HG03378 (cell line): ENCODE results near the gene FBN3.
"Not testable (repeated sequence)": the region's sequence is repeated elsewhere in the genome, so short reads cannot be mapped to it uniquely, and the experiment has no call there.

Experiments
- ATAC-seq: cut with Tn5 transposase; IDR thresholded peaks from one replicate; pipeline ENCODE4 v1.9.1; 2021; ENCODE audit warnings: mild to moderate bottlenecking, moderate library complexity; ENCODE audit not compliant: unreplicated experiment

The FBN3 gene

DNA sequence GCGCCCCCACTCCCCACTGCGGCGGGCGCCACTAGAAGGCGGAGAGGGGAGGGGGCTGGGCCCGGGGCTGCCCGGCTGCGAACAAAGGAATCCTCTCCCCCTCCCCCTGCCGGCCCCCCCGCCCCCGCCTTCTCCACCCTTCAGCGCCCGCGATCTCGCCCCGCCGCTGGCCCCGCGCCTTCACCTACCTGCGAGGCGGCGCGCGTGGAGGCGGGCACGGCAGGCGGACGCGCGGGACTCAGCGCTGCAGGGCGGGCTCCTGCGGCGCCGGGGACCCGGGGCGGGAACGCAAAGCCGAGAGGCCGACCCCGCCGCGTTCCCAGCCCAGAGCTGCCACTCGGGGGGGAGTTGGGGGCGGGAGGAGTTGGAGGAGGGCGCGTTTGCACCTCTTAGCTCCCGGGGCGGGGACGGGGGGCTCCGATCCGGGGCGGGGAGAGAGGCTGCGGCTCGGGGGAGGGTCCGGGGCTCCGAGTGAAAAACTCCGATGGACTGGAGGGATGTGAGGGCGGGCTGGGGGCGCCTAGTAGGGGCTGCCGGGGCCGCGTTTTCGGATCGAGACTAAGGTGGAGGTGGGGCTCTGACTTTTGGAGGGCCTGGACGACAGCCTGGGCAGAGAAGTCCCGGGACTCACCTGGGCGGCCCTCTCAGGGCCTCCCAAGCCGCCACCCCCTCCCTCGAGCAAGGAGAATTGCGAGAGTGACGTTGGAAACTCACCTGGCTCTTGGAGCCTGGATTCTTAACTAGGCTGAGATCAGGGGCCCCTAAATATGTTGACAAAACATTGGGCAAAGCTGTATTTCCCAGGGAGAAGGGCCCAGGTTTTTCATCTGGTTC, at the start of gene FBN3:
Gene FBN3 (minus strand): TSS at position 332 of the 834 bp plus-strand sequence. CDS start 2,112 bp downstream, outside the sequence.
- no peak for ATAC-seq

DNA sequence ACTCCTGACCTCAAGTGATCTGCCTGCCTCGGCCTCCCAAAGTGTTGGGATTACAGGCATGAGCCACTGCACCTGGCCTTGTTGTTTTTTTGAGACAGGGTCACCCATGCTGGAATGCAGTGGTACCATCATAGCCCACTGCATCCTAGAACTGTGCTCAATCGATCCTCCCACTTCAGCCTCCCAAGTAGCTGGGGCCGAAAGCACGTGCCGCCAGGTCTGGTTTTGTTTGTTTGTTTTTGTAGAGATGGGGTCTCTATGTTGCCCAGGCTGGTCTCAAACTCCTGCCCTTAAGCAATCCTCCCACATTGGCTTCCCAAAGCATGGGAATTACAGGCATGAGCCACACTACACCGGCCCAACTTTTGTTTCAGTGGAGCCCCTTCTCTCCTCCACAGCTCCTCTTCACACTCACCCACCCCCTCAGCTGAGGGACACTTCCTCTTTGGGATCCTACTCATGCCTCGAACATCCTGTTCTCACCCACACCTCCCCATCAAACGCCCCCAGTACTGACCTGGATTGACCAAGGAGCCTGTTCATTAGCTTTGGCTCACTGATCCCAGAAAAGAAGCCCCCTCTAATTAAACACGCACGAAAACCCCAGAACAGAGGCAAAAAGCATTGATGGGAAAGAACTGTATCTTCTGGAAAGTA, 47.0 kb upstream of the FBN3 start:
- no peak for ATAC-seq

DNA sequence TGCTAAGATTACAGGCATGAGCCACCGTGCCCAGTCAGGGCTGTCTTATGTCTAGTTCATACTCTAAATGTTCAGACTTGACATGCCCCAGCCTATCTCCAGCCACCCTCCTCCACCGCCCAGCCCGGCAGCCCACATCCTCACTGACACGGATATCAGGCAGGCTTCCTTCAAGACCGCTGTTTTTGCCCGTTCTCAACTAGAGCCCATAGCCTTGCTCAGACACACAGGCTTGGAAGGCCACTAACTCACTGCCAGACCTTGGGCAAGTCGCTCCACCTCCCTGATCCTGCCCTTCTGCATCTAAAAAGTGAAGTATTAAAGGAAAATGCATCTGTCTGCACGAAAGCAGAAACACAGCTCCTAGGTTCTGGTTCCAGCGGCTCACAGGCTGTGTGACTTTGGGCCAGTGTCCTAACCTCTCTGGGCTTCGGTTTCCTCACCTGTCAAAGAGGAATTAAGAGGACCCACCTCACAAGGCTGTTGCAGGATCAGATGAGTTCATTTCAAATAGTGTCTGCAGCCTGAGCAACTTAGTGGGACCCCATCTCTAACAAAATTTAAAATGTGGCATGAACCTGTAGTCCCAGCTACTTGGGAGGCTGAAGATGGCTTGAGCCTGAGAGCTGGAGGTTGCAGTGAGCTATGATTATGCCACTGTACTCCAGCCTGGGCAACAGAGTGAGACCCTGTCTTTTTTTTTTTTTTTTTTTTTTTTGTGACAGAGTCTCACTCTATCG, 45.3 kb upstream of the FBN3 start:
- no peak for ATAC-seq

DNA sequence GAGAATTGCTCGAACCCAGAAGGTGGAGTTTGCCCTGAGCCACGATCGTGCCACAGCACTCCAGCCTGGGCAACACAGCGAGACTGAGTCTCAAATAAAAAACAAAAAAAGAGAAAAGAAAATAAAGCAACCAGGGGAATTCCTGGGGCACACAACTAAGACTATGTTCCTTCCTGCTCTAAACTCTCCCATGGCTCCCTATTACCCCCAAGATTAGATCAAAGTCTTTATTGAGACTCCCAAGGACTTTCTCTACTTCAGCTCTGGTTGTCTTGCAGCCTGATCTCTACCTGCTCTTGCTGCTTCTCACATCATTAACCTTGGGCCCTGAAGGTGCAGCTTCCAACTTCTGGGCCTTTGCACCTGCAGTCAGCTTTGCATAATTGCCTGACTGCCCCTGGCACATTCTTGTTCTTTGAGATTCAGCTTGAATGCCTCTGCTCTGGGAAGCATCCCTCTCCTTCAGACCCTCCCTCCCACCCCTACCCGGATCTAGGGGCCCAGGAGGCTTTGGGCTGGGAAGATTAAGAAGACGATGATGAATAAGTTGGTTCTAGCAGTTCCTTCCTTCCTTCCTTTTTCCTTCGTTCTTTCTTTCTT, 42.9 kb upstream of the FBN3 start:
- ATAC-seq = no peak

DNA sequence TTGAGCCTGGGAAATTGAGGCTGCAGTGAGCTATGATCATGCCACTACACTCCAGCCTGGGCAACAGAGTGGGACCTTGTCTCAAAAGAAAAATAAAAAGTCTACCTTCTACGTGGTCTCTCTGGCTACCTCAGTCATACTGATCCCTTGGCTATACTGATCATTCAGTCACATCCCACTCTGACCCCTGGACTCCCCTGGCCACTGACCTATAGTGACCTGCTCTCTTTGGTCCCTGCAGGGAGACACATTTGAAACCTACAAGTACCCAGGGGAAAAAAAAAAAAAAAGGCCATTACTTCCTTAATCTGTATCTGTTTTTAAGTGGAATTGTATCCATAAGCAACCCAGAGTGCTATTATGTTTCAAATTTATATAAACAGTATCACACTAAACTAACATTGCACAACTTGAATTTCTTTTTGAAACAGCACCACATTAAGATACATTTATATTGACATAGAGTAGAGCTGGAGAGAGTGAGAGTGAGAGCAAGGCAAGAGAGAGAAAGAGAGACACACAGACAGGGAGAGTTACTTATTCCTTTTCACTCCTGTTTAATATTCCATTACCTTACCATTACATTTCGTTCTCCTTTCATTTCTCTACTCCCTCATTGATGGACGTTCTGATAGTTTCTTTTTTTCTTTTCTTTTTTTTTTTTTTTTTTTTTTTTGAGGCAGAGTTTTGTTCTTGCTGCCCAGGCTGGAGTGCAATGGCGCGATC, 36.1 kb upstream of the FBN3 start:
- no peak for ATAC-seq

DNA sequence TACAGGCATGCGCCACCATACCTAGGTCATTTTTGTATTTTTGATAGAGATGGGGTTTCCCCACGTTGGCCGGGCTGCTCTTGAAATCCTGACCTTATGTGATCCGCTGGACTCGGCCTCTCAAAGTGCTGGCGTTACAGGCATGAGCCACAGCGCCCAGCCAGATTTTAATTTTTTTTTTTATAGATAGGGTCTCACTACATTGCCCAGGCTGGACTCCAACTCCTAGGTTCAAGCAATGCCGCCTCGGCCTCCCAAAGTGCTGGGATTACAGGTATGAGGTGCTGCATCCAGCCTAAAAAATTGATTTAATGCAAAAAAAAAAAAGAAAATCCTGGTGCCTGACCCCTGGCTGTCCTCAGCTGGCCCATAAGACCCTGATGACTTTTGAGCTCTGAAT, 34.9 kb upstream of the FBN3 start:
- ATAC-seq = no peak

DNA sequence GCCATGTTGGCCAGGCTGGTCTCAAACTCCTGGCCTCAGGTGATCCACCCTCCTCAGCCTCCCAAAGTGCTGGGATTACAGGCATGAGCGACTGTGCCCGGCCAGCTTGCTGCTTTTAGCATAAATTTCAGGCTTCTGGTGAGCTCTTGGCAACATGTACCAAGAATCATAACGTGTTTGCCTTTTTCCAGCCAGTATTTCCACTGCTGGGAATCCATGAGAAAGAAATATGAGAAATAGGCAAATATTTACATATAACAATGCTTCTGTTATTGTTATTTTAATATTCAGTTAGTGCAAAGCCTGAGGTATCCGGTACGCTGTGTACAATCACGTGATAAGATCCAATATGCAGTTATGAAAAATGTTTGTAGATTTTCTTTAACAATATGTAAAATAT, 30.6 kb upstream of the FBN3 start:
- ATAC-seq = no peak

DNA sequence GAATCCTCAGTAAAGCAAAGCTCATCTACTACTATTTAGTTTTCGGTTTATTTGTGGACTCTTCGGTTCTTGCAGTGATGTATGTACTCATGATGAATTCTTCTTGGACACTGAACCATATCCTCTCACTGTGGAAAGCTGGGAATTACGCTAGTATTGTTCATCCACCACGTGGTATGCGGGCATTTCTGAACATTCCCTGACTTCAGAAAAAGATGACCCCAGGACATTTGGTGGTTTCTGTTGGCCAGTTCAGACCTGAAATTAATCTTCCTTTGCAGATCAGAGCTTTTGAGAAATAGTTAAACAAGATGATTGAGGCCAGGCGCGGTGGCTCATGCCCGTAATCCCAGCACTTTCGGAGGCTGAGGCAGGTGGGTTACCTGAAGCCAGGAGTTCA, 25.3 kb upstream of the FBN3 start:
- no peak for ATAC-seq

DNA sequence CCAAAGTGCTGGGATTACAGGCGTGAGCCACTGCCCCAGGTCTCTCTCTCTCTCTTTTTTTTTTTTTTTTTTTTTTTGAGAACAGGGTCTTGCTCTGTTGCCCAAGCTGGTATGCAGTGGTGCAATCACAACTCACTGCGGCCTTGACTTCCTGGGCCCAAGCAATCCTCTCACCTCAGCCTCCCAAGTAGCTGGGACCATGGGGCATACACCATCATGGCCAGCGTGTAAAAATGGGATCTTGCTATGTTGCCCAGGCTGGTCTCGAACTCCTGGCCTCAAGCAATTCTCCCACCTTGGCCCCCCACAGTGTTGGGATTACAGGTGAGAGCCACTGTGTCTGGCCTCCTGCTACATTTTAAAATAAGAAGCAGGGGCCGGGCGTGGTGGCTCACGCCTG, 19.1 kb upstream of the FBN3 start:
- no peak for ATAC-seq

DNA sequence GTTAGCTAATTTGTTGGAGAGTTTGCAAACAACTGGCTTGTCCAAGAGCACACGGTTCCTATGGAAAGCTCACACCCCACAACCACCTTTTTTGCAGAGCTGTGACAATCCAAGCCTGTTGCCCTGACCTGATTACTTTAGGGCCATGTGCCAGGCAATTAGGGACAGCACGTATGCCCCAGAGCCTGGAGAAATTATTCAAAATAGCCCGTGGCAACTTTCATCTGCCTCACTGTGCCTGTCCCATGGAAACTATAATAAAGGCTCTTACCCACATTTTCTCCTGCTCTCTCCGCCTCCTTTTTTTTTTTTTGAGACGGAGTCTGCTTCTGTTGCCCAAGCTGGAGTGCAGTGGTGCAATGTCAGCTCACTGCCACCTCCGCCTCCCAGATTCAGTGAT, 18.6 kb upstream of the FBN3 start:
- ATAC-seq = no peak

DNA sequence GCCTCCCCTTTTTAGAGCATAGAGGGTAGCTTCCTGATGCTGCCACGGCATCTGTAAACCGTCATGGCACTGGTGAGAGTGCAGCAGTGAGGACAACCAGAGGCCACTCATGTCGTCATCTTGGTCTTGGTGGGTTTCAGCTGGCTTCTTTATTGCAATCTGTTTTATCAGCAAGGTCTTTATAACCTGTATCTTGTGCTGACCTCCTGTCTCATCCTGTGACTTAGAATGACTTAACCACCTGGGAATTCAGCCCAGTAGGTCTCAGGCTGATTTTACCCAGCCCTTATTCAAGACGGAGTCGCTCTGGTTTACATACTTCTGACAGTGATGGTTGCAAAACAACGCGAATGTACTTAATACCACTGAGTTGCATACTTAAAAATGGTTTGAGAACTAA, 14.4 kb upstream of the FBN3 start:
- ATAC-seq = no peak

DNA sequence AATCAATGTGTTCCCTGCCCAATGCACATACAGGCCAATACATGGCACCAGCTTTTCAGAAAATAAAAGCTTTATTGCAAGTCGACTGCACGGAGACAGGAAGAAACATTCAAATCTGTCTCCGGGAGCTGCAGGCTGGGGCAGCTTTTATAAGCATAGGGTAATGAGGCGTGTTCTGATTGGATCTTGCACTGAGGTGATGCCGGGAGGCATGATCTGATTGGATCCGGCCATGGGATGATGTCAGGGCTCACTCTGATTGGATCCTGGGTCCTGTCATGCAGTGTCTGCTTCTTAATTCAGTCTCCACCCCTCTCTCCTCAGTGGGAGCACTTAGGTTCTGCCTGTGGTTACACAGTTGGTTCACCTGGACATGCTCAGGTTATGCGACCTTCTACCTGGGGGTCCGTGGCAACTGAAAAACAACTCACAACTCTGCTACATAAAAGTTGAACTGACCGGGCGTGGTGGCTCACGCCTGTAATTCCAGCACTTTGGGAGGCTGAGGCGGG, 11.8 kb upstream of the FBN3 start:
- ATAC-seq = no peak

DNA sequence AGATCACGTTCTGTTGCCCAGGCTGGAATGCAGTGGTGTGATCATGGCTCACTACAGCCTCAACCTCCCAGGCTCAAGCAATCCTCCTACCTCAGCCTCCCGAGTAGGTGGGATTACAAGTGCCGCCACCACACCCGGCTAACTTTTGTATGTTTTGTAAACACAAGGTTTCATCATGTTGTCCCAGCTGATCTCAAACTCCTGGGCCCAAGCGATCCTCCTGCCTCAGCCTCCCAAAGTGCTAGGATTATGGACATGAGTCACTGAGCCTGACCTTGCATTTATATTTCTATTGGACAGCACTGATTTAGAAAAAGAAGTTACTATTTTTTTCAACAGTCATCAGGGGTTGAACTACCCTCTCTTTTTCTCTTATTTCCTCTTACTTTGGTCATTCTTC, 9.9 kb upstream of the FBN3 start:
- ATAC-seq = not testable (repeated sequence)

DNA sequence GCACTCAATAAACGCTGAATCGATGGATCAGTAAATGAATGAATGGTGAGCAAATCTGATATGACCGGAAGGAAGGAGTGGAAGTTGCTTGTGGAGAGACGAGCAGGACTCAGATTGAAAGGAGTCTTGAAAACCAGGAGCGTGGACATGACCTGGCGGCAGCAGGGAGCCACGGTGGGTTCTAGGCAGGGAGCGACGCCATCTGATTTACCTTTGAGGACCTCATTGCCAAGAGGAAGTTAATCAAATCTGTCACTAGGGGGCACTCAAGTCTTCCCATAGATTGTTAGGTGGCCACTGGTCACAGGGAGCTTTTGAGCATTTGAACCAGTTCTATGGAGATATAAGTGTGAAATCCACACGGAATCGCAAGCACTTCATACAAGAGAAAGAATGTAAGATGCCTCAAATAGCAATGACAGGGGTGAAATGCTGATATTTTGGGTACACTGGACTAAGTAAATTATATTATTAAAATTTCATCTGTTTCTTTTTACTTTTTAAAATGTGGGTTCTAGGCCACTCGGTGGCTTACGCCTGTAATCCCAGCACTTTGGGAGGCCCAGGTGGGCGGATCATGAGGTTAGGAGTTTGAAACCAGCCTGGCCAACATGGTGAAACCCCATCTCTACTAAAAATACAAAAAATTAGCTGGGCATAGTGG, 9.2 kb upstream of the FBN3 start:
- ATAC-seq = no peak

DNA sequence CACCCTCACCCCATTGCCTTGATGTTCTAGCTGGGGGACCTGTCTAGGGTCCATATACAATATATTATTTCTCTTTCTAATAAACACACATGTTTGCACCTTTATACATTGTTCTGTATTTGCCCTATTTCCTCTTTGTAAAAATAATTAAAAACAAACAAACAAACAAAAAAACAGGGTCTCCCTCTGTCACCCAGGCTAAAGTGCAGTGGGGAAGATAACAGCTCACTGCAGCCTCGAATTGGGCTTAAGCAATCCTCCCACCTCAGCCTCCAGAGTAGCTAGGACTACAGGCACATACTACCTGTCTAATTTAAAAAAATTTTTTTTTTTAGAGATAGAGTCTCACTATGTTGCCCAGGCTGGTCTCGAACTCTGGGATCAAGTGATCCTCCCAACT, 5.9 kb upstream of the FBN3 start:
- no peak for ATAC-seq

DNA sequence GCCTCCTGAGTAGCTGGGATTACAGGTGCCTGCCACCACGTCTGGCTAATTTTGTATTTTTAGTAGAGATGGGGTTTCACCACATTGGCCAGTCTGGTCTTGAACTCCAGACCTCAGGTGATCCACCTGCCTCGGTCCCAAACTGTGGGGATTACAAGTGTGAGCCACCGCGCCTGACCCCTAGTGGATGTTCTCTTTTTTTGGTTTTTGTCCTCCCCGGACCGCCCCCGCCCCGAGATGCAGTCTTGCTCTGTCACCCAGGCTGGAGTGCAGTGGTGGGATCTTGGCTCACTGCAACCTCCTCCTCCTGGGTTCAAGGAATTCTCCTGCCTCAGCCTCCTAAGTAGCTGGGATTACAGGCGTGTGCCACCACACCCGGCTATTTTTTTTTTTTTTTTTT, 4.6 kb upstream of the FBN3 start:
- ATAC-seq = not testable (repeated sequence)

DNA sequence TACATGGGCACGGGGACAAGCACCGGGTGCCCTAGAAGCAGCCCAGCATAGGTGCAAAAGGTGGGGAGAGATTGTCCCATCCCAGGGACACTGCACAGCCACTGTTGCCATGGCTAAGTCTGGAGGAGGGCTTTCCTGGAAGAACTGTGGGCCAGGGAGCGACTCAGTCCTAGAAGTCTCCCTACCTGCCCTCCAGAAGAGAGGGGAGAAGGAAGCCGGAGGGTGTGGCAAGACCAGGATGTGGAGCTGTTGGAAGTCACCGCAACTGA, 2.3 kb upstream of the FBN3 start:
- no peak for ATAC-seq

DNA sequence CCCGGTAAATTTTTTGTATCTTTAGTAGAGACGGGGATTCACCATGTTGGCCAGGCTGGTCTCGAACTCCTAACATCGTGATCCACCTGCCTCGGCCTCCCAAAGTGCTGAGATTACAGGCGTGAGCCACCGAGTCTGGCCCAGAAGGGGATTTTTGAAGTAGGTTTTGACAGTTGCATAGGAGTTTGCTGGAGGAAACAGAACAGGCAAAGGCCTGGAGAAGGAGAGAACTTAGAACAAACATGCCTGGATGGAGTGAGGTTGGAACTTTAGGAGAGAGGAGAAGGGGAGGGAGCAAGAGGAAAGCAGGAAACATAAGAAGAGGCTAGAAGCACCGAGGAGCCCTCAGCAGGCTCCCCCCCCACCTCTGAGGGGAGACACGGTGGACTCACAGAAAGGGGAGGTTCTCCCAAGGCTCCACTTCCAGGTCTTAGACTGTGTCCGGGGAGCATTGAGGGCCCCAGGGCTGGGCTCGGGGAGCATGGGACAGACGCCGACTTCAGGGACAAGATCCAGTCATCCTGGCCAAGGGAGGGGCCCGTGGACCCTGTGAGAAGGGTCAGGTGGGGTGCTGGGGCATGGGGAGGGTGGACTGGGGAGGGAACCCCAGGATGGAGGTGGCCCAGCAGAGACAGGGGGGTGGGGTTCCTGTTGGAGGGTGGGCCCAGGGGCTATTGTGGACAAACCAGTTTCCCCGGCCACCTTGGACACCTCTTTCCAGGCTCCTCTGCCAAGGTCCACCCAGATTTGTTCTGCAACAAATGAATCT, 1.8 kb upstream of the FBN3 start:
- no peak for ATAC-seq

DNA sequence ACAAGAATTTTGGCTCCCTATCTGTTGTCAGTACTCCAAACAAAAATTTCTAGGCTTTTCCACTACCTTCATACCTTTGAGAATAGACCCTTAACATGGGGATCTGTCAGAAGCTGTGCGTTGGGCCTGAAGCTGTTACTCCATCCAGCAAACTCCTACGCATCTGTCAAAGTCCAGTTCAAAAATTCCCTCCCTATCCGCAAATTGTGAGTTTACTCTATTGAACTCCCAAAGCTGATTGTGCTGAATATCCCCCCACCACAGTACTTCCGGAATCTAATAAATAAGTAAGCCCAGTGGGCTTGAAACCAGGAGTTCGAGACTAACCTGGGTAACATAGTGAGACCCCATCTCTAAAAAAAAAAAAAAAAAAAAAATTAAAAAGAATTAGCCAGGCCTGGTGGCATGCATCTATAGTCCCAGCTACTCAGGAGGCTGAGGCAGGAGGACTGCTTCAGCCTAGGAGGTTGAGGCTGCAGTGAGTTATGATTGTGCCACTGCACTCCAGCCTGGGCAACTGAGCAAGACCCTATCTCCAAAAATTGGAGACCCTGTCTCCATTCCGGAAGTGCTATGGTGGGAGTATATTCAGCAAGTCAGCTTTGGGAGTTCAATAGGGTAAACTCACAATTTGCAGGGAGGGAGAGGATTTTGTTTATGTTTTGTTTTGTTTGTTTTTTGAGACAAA, 930 bp upstream of the FBN3 start:
- ATAC-seq = no peak
